Heart left ventricle (tissue), 16 donors: Measurements from ENCODE around the gene HNF1B. TPM values are rescaled to one million over a fixed set of nuclear protein-coding genes. Genes with fewer than 3 reads are reported as not detected.
A peak's percentile ranks its signal among the peaks of the same experiment; 100 is the strongest.

Experiments used
- ATAC-seq, 4 donors: fragments of 200-7000 bp; cut with Tn5 transposase; one replicate each; pipeline ENCODE4 v1.9.1; 2020 to 2022; ENCODE audit warnings: moderate library complexity in 4 of 4, mild to moderate bottlenecking in 3 of 4, moderate number of reproducible peaks in 1 of 4
- DNase-seq, 5 donors: peaks; one replicate each; pipeline ENCODE4 v3.0.0-alpha.2; 2020
- H3K27ac ChIP-seq, 12 donors: fragments of 200-600 bp; sonication (generic) in 4 of 12; one replicate each; pipeline versions ENCODE4 v1.5.0 to v1.8.0; 2016 to 2022; ENCODE audit warnings: mild to moderate bottlenecking in 2 of 12
- H3K27me3 ChIP-seq, 9 donors: fragments of 200-600 bp; sonication (generic) in 2 of 9; one replicate each; pipeline versions ENCODE4 v1.5.1 to v1.8.0; 2016 to 2022; ENCODE audit warnings: mild to moderate bottlenecking in 3 of 9
- H3K36me3 ChIP-seq, 9 donors: fragments of 200-600 bp; sonication (generic) in 2 of 9; one replicate each; pipeline versions ENCODE4 v1.5.0 to v1.8.0; 2018 to 2022; ENCODE audit warnings: mild to moderate bottlenecking in 2 of 9
- H3K4me1 ChIP-seq, 12 donors: fragments of 200-600 bp; sonication (generic) in 4 of 12; one replicate each; pipeline versions ENCODE4 v1.5.0 to v1.8.0; 2016 to 2022; ENCODE audit warnings: mild to moderate bottlenecking in 3 of 12
- H3K4me3 ChIP-seq, 12 donors: fragments of 200-600 bp; sonication (generic) in 4 of 12; one replicate each; pipeline versions ENCODE4 v1.5.0 to v1.8.0; 2017 to 2022; ENCODE audit warnings: mild to moderate bottlenecking in 9 of 12, moderate library complexity in 4 of 12
- H3K9me3 ChIP-seq, 12 donors: fragments of 200-600 bp; sonication (generic) in 4 of 12; one replicate each; pipeline versions ENCODE4 v1.5.0 to v1.8.0; 2016 to 2022; ENCODE audit warnings: mild to moderate bottlenecking in 1 of 12
- CTCF ChIP-seq, 12 donors: fragments of 200-600 bp; sonication (generic) in 4 of 12; IDR thresholded peaks; one replicate each; pipeline versions ENCODE4 v1.5.0 to v1.8.0; 2018 to 2022; ENCODE audit warnings: antibody characterized with exemption in 12 of 12, mild to moderate bottlenecking in 5 of 12
- POLR2A ChIP-seq, 2 donors: fragments of 450-650 bp; IDR thresholded peaks; one replicate each; pipeline ENCODE4 v1.6.1; 2017; ENCODE audit warnings: antibody characterized with exemption in 2 of 2, mild to moderate bottlenecking in 2 of 2, moderate library complexity in 2 of 2
- WGBS, 4 donors: extraction: QIAGEN DNeasy Blood & Tissue Kit in 2 of 4; methylation state at CpG; one replicate each; pipeline versions ENCODE4 v1.1.5 to v1.1.7; 2013 to 2018; 5-methylcytosine and 5-hydroxymethylcytosine counted together
- intact Hi-C, 10 donors: fragments of 100-400 bp; cut with DNase I; formaldehyde crosslinking; loops; one replicate each; pipeline versions ENCODE4 v1.11.1 to v1.14.2; 2022
- polyA plus RNA-seq, 2 donors: library from polyadenylated mRNA; stranded (reverse); fragments of 200-250 nt; gene quantifications; one replicate each; pipeline ENCODE4 v1.2.3, GENCODE V29; 2013
- total RNA-seq, 9 donors: library from RNA; depleted of rRNA in 2 of 9; stranded (reverse); fragments of >200 nt in 2 of 9; fragmentation: NEBNext Ultra II Directional in 3 of 9; extraction: Animal tissue kit (Norgen Biotek cat#: 25700) in 3 of 9; gene quantifications; one replicate each; pipeline versions ENCODE4 v1.1.0 to v1.2.4, GENCODE V29; 2016 to 2023
- donor health status: ischemic (EF 13 %, LVEDD 7.1; RV severe dilation, severe dysfunction).
- donor health status: healthy with polysubstance abuse.
- donor health status: DM: no; HTN: yes; CAD: no.
- donor health status: DM: no; HTN: no; CAD: no.
- donor health status: ischemic (EF 25% LVEDD 6.9; RV normal size, moderate dysfunction).
- donor health status: ischemic (EF 25% LVEDD 5.7; RV mildly dilated, moderate dysfunction).
- donor health status: healthy.
- donor health status: DM: yes; HTN: yes; CAD: no.
- donor health status: ischemic (EF 35%, LVEDD 5.7; RV mildly dilated, moderate dysfunction).
- donor health status: nonischemic (EF 11% LVEDD 7.7; RV severe dilation, severe dysfunction).
- donor health status: DM: yes; HTN: yes; CAD: no.
- donor health status: PGD.
- donor health status: ischemic (EF 29% LVEDD 5.4; RV normal size, mild dysfunction).
- donor health status: nonischemic (EF 23%, LVEDD 6.1; RV moderate dilation, normal function).

The HNF1B gene
- total and polyA plus RNA-seq, 11 donors, result not detected

GRCh38 chr17:37713028-37713431 is 31.8 kb downstream of the HNF1B start:
- Histone ChIP-seq H3K9me3 (no peaks in the 10 kb centered on the region), H3K27me3 (peaks cover 0 to 18% (median 0%) of the 10 kb centered on the region in 9 donors), H3K4me3 (no peak overlapping the region), H3K36me3 (no peaks in the 10 kb centered on the region), H3K27ac (no peak overlapping the region), H3K4me1 (peaks cover 0 to 13% (median 5%) of the 10 kb centered on the region in 12 donors)
- DNase-seq (no peak), ATAC-seq (no peak)
- intact Hi-C loops, result no loop called here
- TF ChIP-seq POLR2A (IDR thresholded peaks at IDR 0.05) (no peak), CTCF (IDR thresholded peaks at IDR 0.05) (no peak)
- 55 to 63% (median 57%) methylated on average over 6 of the region's 6 CpGs for WGBS, 4 donors

DNA sequence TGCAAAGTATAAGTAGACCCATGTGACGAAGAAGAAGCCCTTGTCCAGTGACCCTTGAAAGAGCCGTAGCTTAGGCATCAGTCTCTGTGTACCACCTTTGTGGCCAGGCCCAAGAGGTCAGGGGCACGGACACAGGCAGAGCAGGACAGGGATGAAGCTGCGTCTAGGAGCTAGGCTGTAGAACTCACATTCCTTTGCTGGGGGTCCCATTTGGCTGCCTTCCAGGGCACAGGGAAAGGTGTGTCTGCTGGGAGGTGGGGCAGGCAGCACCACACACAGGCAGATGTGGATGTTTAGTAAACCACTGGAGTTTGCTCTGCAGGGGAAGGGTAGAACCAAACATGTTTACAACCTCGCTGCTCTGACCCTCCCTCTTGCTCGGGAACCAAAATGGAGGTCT is 33.7 kb downstream of the HNF1B start:
- WGBS, 4 donors, result 84 to 88% (median 86%) methylated on average over 6 of the region's 6 CpGs
- H3K9me3 ChIP-seq, result no peaks in the 10 kb centered on the region
- no peak for DNase-seq
- peaks cover 0 to 19% (median 1%) of the 10 kb centered on the region in 9 donors for H3K27me3 ChIP-seq
- intact Hi-C loops, result no loop called here
- no peaks in the 10 kb centered on the region for H3K36me3 ChIP-seq
- TF ChIP-seq POLR2A (IDR thresholded peaks at IDR 0.05) (no peak), CTCF (IDR thresholded peaks at IDR 0.05) (no peak)
- no peak overlapping the region for H3K4me3 ChIP-seq
- H3K27ac ChIP-seq, result no peak overlapping the region
- ATAC-seq, result no peak
- H3K4me1 ChIP-seq, result no peaks in the 10 kb centered on the region

- no peaks in the 10 kb centered on the region for H3K36me3 ChIP-seq
- TF ChIP-seq CTCF (IDR thresholded peaks at IDR 0.05) (no peak), POLR2A (IDR thresholded peaks at IDR 0.05) (no peak)
- peaks cover 0 to 26% (median 5%) of the 10 kb centered on the region in 9 donors for H3K27me3 ChIP-seq
- H3K9me3 ChIP-seq, result no peaks in the 10 kb centered on the region
- WGBS, 4 donors, result 49 to 63% (median 56%) methylated on average over 9 of the region's 9 CpGs
- H3K27ac ChIP-seq, result no peak overlapping the region
- ATAC-seq (peak in 2 of 4 donors; percentile 20 to 28), DNase-seq (peak in 1 of 5 donors; percentile 25)
- H3K4me1 ChIP-seq, result no peaks in the 10 kb centered on the region
- H3K4me3 ChIP-seq, result no peak overlapping the region
- intact Hi-C loops, result no loop called here
Measured at GRCh38 chr17:37710344-37710886, 34.4 kb downstream of the HNF1B start.

- Histone ChIP-seq H3K4me3 (no peak overlapping the region), H3K27me3 (peaks cover 0 to 26% (median 5%) of the 10 kb centered on the region in 9 donors), H3K4me1 (no peaks in the 10 kb centered on the region), H3K27ac (no peak overlapping the region), H3K9me3 (no peaks in the 10 kb centered on the region), H3K36me3 (no peaks in the 10 kb centered on the region)
- intact Hi-C loops, result loop anchor here in 1 of 10 donors (10.0 kb wide), 1 partner anchor 66 kb away; no protein-coding TSS in a partner anchor
- DNase-seq, result no peak
- no peak for TF ChIP-seq CTCF (IDR thresholded peaks at IDR 0.05)
- TF ChIP-seq POLR2A (IDR thresholded peaks at IDR 0.05), result no peak
- 73 to 78% (median 74%) methylated on average over 8 of the region's 8 CpGs for WGBS, 4 donors
- ATAC-seq, result no peak
Measured at GRCh38 chr17:37708616-37709212, 36.1 kb downstream of the HNF1B start.
